SK-N-SH (cell line): Measurements from ENCODE around the gene SLC25A18. TPM values are rescaled to one million over a fixed set of nuclear protein-coding genes. Genes with fewer than 3 reads are reported as not detected.

Source experiments
- CTCF ChIA-PET: fragments of 300-600, 350-600 bp; formaldehyde crosslinking; extraction: SDS; loops from one replicate; lab custom pipeline; 2021; lab: Yijun Ruan, JAX
- POLR2A ChIA-PET: fragments of 350-600 bp; sonication (Branson Sonifier 250); formaldehyde crosslinking; extraction: SDS; loops from one replicate; lab custom pipeline; 2020; ENCODE audit warnings: antibody characterized with exemption, inconsistent platforms; lab: Yijun Ruan, JAX
- DNase-seq: peaks from one replicate; pipeline ENCODE4 v3.0.0; 2012
- H2AFZ ChIP-seq: fragments of 200-600 bp; sonication (generic); 2 replicates; pipeline ENCODE4 v1.8.1; 2016; ENCODE audit warnings: antibody characterized with exemption, mild to moderate bottlenecking, low read depth
- H3F3A ChIP-seq: fragments of 200-600 bp; sonication (generic); replicated peaks from 2 replicates; pipeline ENCODE3; 2016; ENCODE audit warnings: antibody characterized with exemption, mild to moderate bottlenecking; ENCODE audit not compliant: insufficient read depth
- H3K27ac ChIP-seq, 2 experiments: fragments of 200-500 bp in 1 of 2; fragments of 200-600 bp in 1 of 2; sonication (Bioruptor generic) in 1 of 2; sonication (generic), shearing (Covaris generic) in 1 of 2; 2 replicates each; pipeline versions ENCODE4 v1.5.1 to v1.6.1; 2014 to 2016; ENCODE audit warnings: low read depth in 2 of 2, inconsistent platforms in 1 of 2, low read length in 1 of 2, mild to moderate bottlenecking in 1 of 2, mixed read lengths in 1 of 2
- H3K27me3 ChIP-seq: fragments of 200-600 bp; sonication (generic), shearing (Covaris generic); 2 replicates; pipeline ENCODE4 v1.6.1; 2016; ENCODE audit warnings: mixed run types; ENCODE audit not compliant: insufficient read depth
- H3K36me3 ChIP-seq, 2 experiments: fragments of 200-500 bp in 1 of 2; fragments of 200-600 bp in 1 of 2; sonication (Bioruptor generic) in 1 of 2; sonication (generic) in 1 of 2; replicated peaks in 1 of 2; 2 replicates each; pipeline versions ENCODE3 to v1.5.1; 2014 to 2016; ENCODE audit warnings: low read length in 1 of 2, mild to moderate bottlenecking in 1 of 2; ENCODE audit not compliant: insufficient read depth in 2 of 2, control insufficient read depth in 1 of 2
- H3K4me1 ChIP-seq, 2 experiments: fragments of 200-500 bp in 1 of 2; fragments of 200-600 bp in 1 of 2; sonication (Bioruptor generic) in 1 of 2; sonication (generic), shearing (Covaris generic) in 1 of 2; 2 replicates each; pipeline versions ENCODE4 v1.5.1 to v1.6.1; 2014 to 2016; ENCODE audit warnings: low read depth in 1 of 2, low read length in 1 of 2, mixed run types in 1 of 2; ENCODE audit not compliant: insufficient read depth in 2 of 2, control insufficient read depth in 1 of 2
- H3K4me2 ChIP-seq: fragments of 200-600 bp; sonication (generic), shearing (Covaris generic); 2 replicates; pipeline ENCODE4 v1.6.1; 2017; ENCODE audit warnings: mixed run types
- H3K4me3 ChIP-seq, 2 experiments: fragments of 200-500 bp in 1 of 2; fragments of 200-600 bp in 1 of 2; sonication (Bioruptor generic) in 1 of 2; sonication (generic), shearing (Covaris generic) in 1 of 2; 2 replicates each; pipeline versions ENCODE4 v1.5.1 to v1.8.1; 2014 to 2016; ENCODE audit warnings: low read depth in 2 of 2, inconsistent platforms in 1 of 2, low read length in 1 of 2, mild to moderate bottlenecking in 1 of 2, mixed read lengths in 1 of 2, moderate library complexity in 1 of 2
- H3K79me2 ChIP-seq: fragments of 200-600 bp; sonication (generic); 2 replicates; pipeline ENCODE4 v1.8.1; 2017; ENCODE audit warnings: mild to moderate bottlenecking; ENCODE audit not compliant: insufficient read depth
- H3K9ac ChIP-seq: fragments of 200-600 bp; sonication (generic); 2 replicates; pipeline ENCODE4 v1.6.1; 2017; ENCODE audit warnings: mixed run types
- H3K9me2 ChIP-seq: fragments of 200-600 bp; sonication (generic); 2 replicates; pipeline ENCODE4 v1.6.1; 2017; ENCODE audit warnings: mixed run types
- H3K9me3 ChIP-seq: fragments of 200-600 bp; sonication (generic); 2 replicates; pipeline ENCODE4 v1.6.1; 2017; ENCODE audit warnings: mixed run types, mild to moderate bottlenecking, moderate library complexity
- H4K20me1 ChIP-seq: fragments of 200-600 bp; sonication (generic); 2 replicates; pipeline ENCODE4 v1.6.1; 2017; ENCODE audit warnings: mild to moderate bottlenecking, mixed run types; ENCODE audit not compliant: insufficient read depth
- EP300 ChIP-seq, 2 experiments: IDR thresholded peaks; 2 replicates each; pipeline versions ENCODE4 v1.4.0 to v1.6.1; 2012; ENCODE audit warnings: borderline replicate concordance in 1 of 2, low read depth in 1 of 2, low read length in 1 of 2
- EZH2phosphoT487 ChIP-seq: fragments of 200-600 bp; sonication (generic); IDR thresholded peaks from 2 replicates; pipeline ENCODE4 v1.6.1; 2017; ENCODE audit warnings: low read depth, mixed run types, mild to moderate bottlenecking, antibody characterized with exemption, moderate library complexity, borderline replicate concordance
- FOXM1 ChIP-seq: IDR thresholded peaks from 2 replicates; pipeline ENCODE4 v1.4.0; 2012; ENCODE audit warnings: low read depth, mild to moderate bottlenecking
- GABPA ChIP-seq: IDR thresholded peaks from 2 replicates; pipeline ENCODE4 v1.4.0; 2012; ENCODE audit warnings: low read depth, mild to moderate bottlenecking
- GATA2 ChIP-seq: sonication (generic); formaldehyde crosslinking; IDR thresholded peaks from 2 replicates; pipeline ENCODE4 v1.5.0; 2020; ENCODE audit warnings: mild to moderate bottlenecking, missing genetic modification reagents
- IRF3 ChIP-seq: fragments of 150-350 bp; IDR thresholded peaks from 2 replicates; pipeline ENCODE4 v1.6.1; 2016; ENCODE audit warnings: mild to moderate bottlenecking, low read depth, low read length
- MXI1 ChIP-seq: IDR thresholded peaks from 2 replicates; pipeline ENCODE4 v1.6.1; 2012; ENCODE audit warnings: mild to moderate bottlenecking, low read depth, low read length, improper control_type of control experiment
- NFIC ChIP-seq: IDR thresholded peaks from 2 replicates; pipeline ENCODE4 v1.4.0; 2012; ENCODE audit warnings: borderline replicate concordance
- NRF1 ChIP-seq: IDR thresholded peaks from 2 replicates; pipeline ENCODE4 v1.6.1; 2012; ENCODE audit warnings: low read depth, mild to moderate bottlenecking, low read length
- RCOR1 ChIP-seq: fragments of 150-350 bp; IDR thresholded peaks from 2 replicates; pipeline ENCODE4 v1.6.1; 2017; ENCODE audit warnings: antibody characterized with exemption, low read length
- RXRA ChIP-seq: IDR thresholded peaks from 2 replicates; pipeline ENCODE4 v1.4.0; 2012; ENCODE audit warnings: low read depth, mild to moderate bottlenecking, borderline replicate concordance
- SIN3A ChIP-seq: IDR thresholded peaks from 2 replicates; pipeline ENCODE4 v1.6.1; 2012; ENCODE audit warnings: low read depth, mild to moderate bottlenecking, low read length, moderate library complexity, borderline replicate concordance
- TEAD4 ChIP-seq: IDR thresholded peaks from 2 replicates; pipeline ENCODE4 v1.4.0; 2012; ENCODE audit warnings: mild to moderate bottlenecking, borderline replicate concordance; ENCODE audit not compliant: insufficient read depth
- YY1 ChIP-seq: IDR thresholded peaks from 2 replicates; pipeline ENCODE4 v1.4.0; 2012; ENCODE audit warnings: low read depth, mild to moderate bottlenecking
- WGBS: methylation state at CpG from one replicate; pipeline ENCODE4 v1.1.6; 2017; ENCODE audit warnings: low lambda C conversion rate; 5-methylcytosine and 5-hydroxymethylcytosine counted together
- polyA plus RNA-seq, 3 experiments: library from polyadenylated mRNA; depleted of rRNA; stranded (reverse); fragments of >200 nt; gene quantifications; 2 replicates each; pipeline ENCODE4 v1.2.3, GENCODE V29; 2012
- TF ChIP-seq, protein P1 (sequence below): IDR thresholded peaks from 2 replicates; pipeline ENCODE4 v1.6.1; 2012; ENCODE audit warnings: mild to moderate bottlenecking, low read depth, low read length, moderate library complexity
- TF ChIP-seq, protein P2 (sequence below): fragments of 150-350 bp; IDR thresholded peaks from 2 replicates; pipeline ENCODE4 v1.6.1; 2017; ENCODE audit warnings: antibody characterized with exemption, low read length, low read depth, borderline replicate concordance
- TF ChIP-seq, protein P3 (sequence below): IDR thresholded peaks from 2 replicates; pipeline ENCODE4 v1.4.0; 2012; ENCODE audit warnings: low read depth, borderline replicate concordance
- TF ChIP-seq, protein P4 (sequence below): fragments of 200-600 bp; sonication (generic); IDR thresholded peaks from 2 replicates; pipeline ENCODE4 v1.6.1; 2017; ENCODE audit warnings: antibody characterized with exemption, mild to moderate bottlenecking, moderate library complexity

Gene SLC25A18
- polyA plus RNA-seq, 1 of the 3 experiments (the other 2 are of a cell fraction) = 0.02 TPM

DNA sequence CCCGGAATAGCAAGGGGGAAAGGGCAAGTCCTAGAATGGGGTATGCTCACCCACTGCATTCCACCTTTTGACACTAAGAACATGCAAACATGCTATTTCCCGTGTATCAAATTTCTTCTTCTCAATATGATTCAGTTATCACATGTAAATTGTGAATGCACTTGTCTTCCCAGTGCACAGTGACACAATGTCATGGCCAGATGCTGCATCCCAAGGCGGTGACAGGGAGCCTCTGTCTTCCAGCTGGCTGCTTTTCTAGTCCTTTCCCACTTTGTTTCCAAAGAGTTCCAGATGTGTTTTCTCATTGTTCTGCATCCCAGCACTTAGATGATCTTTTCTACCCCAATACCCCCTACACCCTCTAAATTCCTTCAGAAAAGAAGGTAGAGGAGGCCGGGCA, 12.4 kb downstream of the SLC25A18 start (continued):
- TF ChIP-seq, protein P1, sequence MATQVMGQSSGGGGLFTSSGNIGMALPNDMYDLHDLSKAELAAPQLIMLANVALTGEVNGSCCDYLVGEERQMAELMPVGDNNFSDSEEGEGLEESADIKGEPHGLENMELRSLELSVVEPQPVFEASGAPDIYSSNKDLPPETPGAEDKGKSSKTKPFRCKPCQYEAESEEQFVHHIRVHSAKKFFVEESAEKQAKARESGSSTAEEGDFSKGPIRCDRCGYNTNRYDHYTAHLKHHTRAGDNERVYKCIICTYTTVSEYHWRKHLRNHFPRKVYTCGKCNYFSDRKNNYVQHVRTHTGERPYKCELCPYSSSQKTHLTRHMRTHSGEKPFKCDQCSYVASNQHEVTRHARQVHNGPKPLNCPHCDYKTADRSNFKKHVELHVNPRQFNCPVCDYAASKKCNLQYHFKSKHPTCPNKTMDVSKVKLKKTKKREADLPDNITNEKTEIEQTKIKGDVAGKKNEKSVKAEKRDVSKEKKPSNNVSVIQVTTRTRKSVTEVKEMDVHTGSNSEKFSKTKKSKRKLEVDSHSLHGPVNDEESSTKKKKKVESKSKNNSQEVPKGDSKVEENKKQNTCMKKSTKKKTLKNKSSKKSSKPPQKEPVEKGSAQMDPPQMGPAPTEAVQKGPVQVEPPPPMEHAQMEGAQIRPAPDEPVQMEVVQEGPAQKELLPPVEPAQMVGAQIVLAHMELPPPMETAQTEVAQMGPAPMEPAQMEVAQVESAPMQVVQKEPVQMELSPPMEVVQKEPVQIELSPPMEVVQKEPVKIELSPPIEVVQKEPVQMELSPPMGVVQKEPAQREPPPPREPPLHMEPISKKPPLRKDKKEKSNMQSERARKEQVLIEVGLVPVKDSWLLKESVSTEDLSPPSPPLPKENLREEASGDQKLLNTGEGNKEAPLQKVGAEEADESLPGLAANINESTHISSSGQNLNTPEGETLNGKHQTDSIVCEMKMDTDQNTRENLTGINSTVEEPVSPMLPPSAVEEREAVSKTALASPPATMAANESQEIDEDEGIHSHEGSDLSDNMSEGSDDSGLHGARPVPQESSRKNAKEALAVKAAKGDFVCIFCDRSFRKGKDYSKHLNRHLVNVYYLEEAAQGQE = no peak
- TF ChIP-seq FOXM1 = no peak
- no peak for TF ChIP-seq EP300 (IDR thresholded peaks at IDR 0.05; ENCODE audit: borderline replicate concordance in 1 of 2, low read depth in 1 of 2, low read length in 1 of 2)
- TF ChIP-seq TEAD4 = no peak
- TF ChIP-seq, protein P2, sequence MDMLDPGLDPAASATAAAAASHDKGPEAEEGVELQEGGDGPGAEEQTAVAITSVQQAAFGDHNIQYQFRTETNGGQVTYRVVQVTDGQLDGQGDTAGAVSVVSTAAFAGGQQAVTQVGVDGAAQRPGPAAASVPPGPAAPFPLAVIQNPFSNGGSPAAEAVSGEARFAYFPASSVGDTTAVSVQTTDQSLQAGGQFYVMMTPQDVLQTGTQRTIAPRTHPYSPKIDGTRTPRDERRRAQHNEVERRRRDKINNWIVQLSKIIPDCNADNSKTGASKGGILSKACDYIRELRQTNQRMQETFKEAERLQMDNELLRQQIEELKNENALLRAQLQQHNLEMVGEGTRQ = no peak
- TF ChIP-seq IRF3 = no peak
- no peak for TF ChIP-seq YY1
- no peak for TF ChIP-seq NFIC
- TF ChIP-seq GATA2 (CRISPR knock-in tag) = no peak
- no peak for TF ChIP-seq MXI1
- no peak for TF ChIP-seq EZH2phosphoT487
- TF ChIP-seq, all 33 proteins: peak for 0

GRCh38 chr22:17576470-17576869, 13.2 kb downstream of the SLC25A18 start:
- Histone ChIP-seq H3F3A (no peaks in the 10 kb centered on the region), H3K9me3 (no peaks in the 10 kb centered on the region), H3K4me2 (no peak overlapping the region), H3K9me2 (no peaks in the 10 kb centered on the region), H3K4me1 (no peaks in the 10 kb centered on the region), H3K27me3 (no peaks in the 10 kb centered on the region), H2AFZ (no peak overlapping the region), H3K9ac (no peak overlapping the region), H3K36me3 (no peaks in the 10 kb centered on the region), H3K27ac (no peak overlapping the region), H3K4me3 (no peak overlapping the region), H3K79me2 (no peaks in the 10 kb centered on the region), H4K20me1 (no peaks in the 10 kb centered on the region)
- no peak for DNase-seq
- CTCF ChIA-PET = interaction anchor here (1.6 kb wide), 1 partner anchor 18 kb away, joined by 4 read pairs; no protein-coding TSS in a partner anchor
- POLR2A ChIA-PET = interaction anchor here (0.6 kb wide), 1 partner anchor 341 kb away, joined by 5 read pairs; no protein-coding TSS in a partner anchor
- TF ChIP-seq EZH2phosphoT487 (no peak), RXRA (no peak), IRF3 (no peak), RCOR1 (no peak), NRF1 (no peak), GATA2 (CRISPR knock-in tag) (no peak), EP300 (IDR thresholded peaks at IDR 0.05; ENCODE audit: borderline replicate concordance in 1 of 2, low read depth in 1 of 2, low read length in 1 of 2) (no peak), SIN3A (no peak), YY1 (no peak), GABPA (no peak)
- TF ChIP-seq, protein P3, sequence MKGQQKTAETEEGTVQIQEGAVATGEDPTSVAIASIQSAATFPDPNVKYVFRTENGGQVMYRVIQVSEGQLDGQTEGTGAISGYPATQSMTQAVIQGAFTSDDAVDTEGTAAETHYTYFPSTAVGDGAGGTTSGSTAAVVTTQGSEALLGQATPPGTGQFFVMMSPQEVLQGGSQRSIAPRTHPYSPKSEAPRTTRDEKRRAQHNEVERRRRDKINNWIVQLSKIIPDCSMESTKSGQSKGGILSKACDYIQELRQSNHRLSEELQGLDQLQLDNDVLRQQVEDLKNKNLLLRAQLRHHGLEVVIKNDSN = no peak
- TF ChIP-seq, protein P4, sequence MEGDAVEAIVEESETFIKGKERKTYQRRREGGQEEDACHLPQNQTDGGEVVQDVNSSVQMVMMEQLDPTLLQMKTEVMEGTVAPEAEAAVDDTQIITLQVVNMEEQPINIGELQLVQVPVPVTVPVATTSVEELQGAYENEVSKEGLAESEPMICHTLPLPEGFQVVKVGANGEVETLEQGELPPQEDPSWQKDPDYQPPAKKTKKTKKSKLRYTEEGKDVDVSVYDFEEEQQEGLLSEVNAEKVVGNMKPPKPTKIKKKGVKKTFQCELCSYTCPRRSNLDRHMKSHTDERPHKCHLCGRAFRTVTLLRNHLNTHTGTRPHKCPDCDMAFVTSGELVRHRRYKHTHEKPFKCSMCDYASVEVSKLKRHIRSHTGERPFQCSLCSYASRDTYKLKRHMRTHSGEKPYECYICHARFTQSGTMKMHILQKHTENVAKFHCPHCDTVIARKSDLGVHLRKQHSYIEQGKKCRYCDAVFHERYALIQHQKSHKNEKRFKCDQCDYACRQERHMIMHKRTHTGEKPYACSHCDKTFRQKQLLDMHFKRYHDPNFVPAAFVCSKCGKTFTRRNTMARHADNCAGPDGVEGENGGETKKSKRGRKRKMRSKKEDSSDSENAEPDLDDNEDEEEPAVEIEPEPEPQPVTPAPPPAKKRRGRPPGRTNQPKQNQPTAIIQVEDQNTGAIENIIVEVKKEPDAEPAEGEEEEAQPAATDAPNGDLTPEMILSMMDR = no peak
- 72% methylated on average over 6 of the region's 6 CpGs for WGBS
